Gastroesophageal sphincter (tissue), 4 donors: Measurements from ENCODE around the gene ZNF215. TPM values are rescaled to one million over a fixed set of nuclear protein-coding genes. Genes with fewer than 3 reads are reported as not detected.

ENCODE experiments used
- ATAC-seq: fragments of 150-250 bp; one replicate; pipeline ENCODE4 v1.9.1; 2016; ENCODE audit warnings: mild to moderate bottlenecking, moderate library complexity
- H3K27ac ChIP-seq, 4 donors: fragments of 200-600 bp; sonication (generic) in 3 of 4; 1 replicate in 3 of 4; 2 replicates in 1 of 4; pipeline ENCODE4 v1.5.1; 2016 to 2019
- H3K27me3 ChIP-seq: fragments of 200-600 bp; sonication (generic); one replicate; pipeline ENCODE4 v1.5.1; 2019
- H3K36me3 ChIP-seq, 2 donors: fragments of 200-600 bp; sonication (generic); one replicate each; pipeline ENCODE4 v1.5.1; 2019; ENCODE audit warnings: control low read depth in 1 of 2
- H3K4me1 ChIP-seq, 3 donors: fragments of 200-600 bp; sonication (generic); 1 replicate in 2 of 3; 2 replicates in 1 of 3; pipeline ENCODE4 v1.5.1; 2016 to 2019; ENCODE audit warnings: control low read depth in 2 of 3
- H3K4me3 ChIP-seq, 2 donors: fragments of 200-600 bp; sonication (generic); one replicate each; pipeline ENCODE4 v1.5.1; 2019; ENCODE audit warnings: mild to moderate bottlenecking in 1 of 2, moderate library complexity in 1 of 2
- H3K9me3 ChIP-seq, 3 donors: fragments of 200-600 bp; sonication (generic); one replicate each; pipeline ENCODE4 v1.5.1; 2017 to 2019; ENCODE audit warnings: control low read depth in 2 of 3
- EP300 ChIP-seq: sonication (generic); formaldehyde crosslinking; IDR thresholded peaks from one replicate; pipeline ENCODE4 v1.6.1; 2017; ENCODE audit warnings: antibody characterized with exemption, mild to moderate bottlenecking
- POLR2A ChIP-seq, 2 donors: fragments of 450-650 bp; IDR thresholded peaks; one replicate each; pipeline ENCODE4 v1.6.1; 2017; ENCODE audit warnings: antibody characterized with exemption in 2 of 2, mild to moderate bottlenecking in 2 of 2, moderate library complexity in 1 of 2
- POLR2AphosphoS5 ChIP-seq: sonication (generic); formaldehyde crosslinking; IDR thresholded peaks from one replicate; pipeline ENCODE4 v1.6.1; 2017; ENCODE audit warnings: antibody characterized with exemption
- WGBS, 2 donors: methylation state at CpG; one replicate each; pipeline ENCODE4 v1.1.5; 2018; ENCODE audit warnings: low coverage in 1 of 2; 5-methylcytosine and 5-hydroxymethylcytosine counted together
- total RNA-seq, 4 donors: library from RNA; depleted of rRNA; stranded (reverse); fragments of >200 nt; gene quantifications; one replicate each; pipeline ENCODE4 v1.1.0, GENCODE V29; 2016
- TF ChIP-seq, protein P1 (sequence below), 4 experiments: fragments of 200-600 bp in 2 of 4; fragments of 450-650 bp in 2 of 4; sonication (generic) in 1 of 4; IDR thresholded peaks; one replicate each; pipeline ENCODE4 v1.5.1; 2017 to 2019; ENCODE audit warnings: antibody characterized with exemption in 4 of 4, mild to moderate bottlenecking in 2 of 4, moderate library complexity in 2 of 4

ZNF215 gene
- total RNA-seq, 4 donors from 2014 or later = 0.20 to 0.54 (median 0.36) TPM

DNA sequence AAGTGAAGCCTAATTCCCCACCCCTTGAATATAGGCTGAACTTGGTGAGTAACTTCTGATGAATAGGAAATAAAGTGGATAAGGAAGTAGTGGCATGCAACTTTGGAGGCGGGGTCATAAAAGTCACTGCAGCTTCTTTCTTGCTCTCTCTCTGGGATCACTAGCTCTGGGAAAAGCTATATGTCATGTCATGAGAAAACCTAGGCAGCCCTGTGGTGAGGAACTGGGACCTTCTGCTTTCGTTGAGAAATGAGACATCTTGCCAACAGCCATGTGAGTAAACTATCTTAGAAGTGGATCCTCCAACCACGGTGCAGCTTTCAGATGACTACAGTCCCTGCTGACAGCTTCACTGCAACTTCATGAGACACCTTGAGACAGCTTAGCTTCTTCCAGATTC is 78.3 kb downstream of the ZNF215 start:
- no peak overlapping the region for H3K4me3 ChIP-seq
- H3K9me3 ChIP-seq = no peaks in the 10 kb centered on the region
- no peak overlapping the region for H3K27ac ChIP-seq
- H3K36me3 ChIP-seq = peaks cover 0 to 28% of the 10 kb centered on the region in 2 donors
- no peaks in the 10 kb centered on the region for H3K27me3 ChIP-seq
- WGBS, 2 donors = 48 to 58% methylated on average over 3 of the region's 3 CpGs
- peak; percentile 16 for ATAC-seq
- TF ChIP-seq POLR2A (IDR thresholded peaks at IDR 0.05) (no peak), EP300 (no peak), POLR2AphosphoS5 (no peak)
- TF ChIP-seq, protein P1, sequence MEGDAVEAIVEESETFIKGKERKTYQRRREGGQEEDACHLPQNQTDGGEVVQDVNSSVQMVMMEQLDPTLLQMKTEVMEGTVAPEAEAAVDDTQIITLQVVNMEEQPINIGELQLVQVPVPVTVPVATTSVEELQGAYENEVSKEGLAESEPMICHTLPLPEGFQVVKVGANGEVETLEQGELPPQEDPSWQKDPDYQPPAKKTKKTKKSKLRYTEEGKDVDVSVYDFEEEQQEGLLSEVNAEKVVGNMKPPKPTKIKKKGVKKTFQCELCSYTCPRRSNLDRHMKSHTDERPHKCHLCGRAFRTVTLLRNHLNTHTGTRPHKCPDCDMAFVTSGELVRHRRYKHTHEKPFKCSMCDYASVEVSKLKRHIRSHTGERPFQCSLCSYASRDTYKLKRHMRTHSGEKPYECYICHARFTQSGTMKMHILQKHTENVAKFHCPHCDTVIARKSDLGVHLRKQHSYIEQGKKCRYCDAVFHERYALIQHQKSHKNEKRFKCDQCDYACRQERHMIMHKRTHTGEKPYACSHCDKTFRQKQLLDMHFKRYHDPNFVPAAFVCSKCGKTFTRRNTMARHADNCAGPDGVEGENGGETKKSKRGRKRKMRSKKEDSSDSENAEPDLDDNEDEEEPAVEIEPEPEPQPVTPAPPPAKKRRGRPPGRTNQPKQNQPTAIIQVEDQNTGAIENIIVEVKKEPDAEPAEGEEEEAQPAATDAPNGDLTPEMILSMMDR (IDR thresholded peaks at IDR 0.05) = no peak
- no peaks in the 10 kb centered on the region for H3K4me1 ChIP-seq

Other genes starting within 250 kb of the ZNF215 start
- 10 to 100 TPM; 12.6 to 35.0 (median 18.6) TPM for gene MRPL17, start 243.1 kb upstream of the ZNF215 start, total RNA-seq
- not detected for gene OR2AG2, start 154.4 kb upstream of the ZNF215 start, total RNA-seq
- gene OR2AG1, start 143.4 kb upstream of the ZNF215 start, total RNA-seq = not detected
- under 1 TPM in 2 of 4 donors, not detected in 2; 0.08 to 0.13 TPM for gene OR6A2, start 126.7 kb upstream of the ZNF215 start, total RNA-seq
- not detected for gene OR10A5, start 80.7 kb upstream of the ZNF215 start, total RNA-seq
- gene OR10A2, start 63.4 kb upstream of the ZNF215 start, total RNA-seq = under 1 TPM in 1 of 4 donors, not detected in 3; 0.12 TPM
- gene OR10A4, start 49.8 kb upstream of the ZNF215 start, total RNA-seq = not detected
- under 1 TPM in 1 of 4 donors, not detected in 3; 0.31 TPM for gene OR2D2, start 33.9 kb upstream of the ZNF215 start, total RNA-seq
- gene OR2D3, start 5.4 kb upstream of the ZNF215 start, total RNA-seq = not detected
- gene ZNF214, start 93.9 kb downstream of the ZNF215 start, total RNA-seq = 1 to 10 TPM; 2.1 to 4.0 (median 3.5) TPM
- not detected for gene NLRP14, start 94.1 kb downstream of the ZNF215 start, total RNA-seq
- under 1 TPM in 1 of 4 donors, not detected in 3; 0.15 TPM for gene RBMXL2, start 162.6 kb downstream of the ZNF215 start, total RNA-seq